Adrenal gland (tissue), 12 donors: ENCODE data around the gene KCNJ4. TPM values are rescaled to one million over a fixed set of nuclear protein-coding genes. Genes with fewer than 3 reads are reported as not detected.

ENCODE experiments used
- DNase-seq, 7 donors: peaks; one replicate each; pipeline ENCODE4 v3.0.0-alpha.2; 2019 to 2020
- H3K27ac ChIP-seq, 5 donors: fragments of 200-600 bp; sonication (generic) in 4 of 5; 1 replicate in 3 of 5; 2 replicates in 2 of 5; pipeline versions ENCODE4 v1.5.1 to v1.8.0; 2016 to 2020; ENCODE audit warnings: mild to moderate bottlenecking in 1 of 5
- H3K27me3 ChIP-seq: fragments of 200-600 bp; 2 replicates; pipeline ENCODE4 v1.8.0; 2021
- H3K36me3 ChIP-seq, 2 donors: fragments of 200-600 bp; replicated peaks in 1 of 2; 1 replicate in 1 of 2; 2 replicates in 1 of 2; pipeline versions ENCODE4 v1.5.1 to v1.8.0; 2018 to 2022
- H3K4me1 ChIP-seq, 2 donors: fragments of 200-600 bp; replicated peaks in 1 of 2; 1 replicate in 1 of 2; 2 replicates in 1 of 2; pipeline versions ENCODE4 v1.5.1 to v1.8.0; 2018 to 2021
- H3K4me3 ChIP-seq, 4 donors: fragments of 200-600 bp; sonication (generic) in 3 of 4; one replicate each; pipeline ENCODE4 v1.5.1; 2016 to 2018
- H3K9me3 ChIP-seq, 3 donors: fragments of 200-600 bp; sonication (generic) in 1 of 3; replicated peaks in 1 of 3; 1 replicate in 2 of 3; 2 replicates in 1 of 3; pipeline versions ENCODE4 v1.5.1 to v1.8.0; 2016 to 2021
- POLR2A ChIP-seq, 2 donors: fragments of 450-650 bp; IDR thresholded peaks; one replicate each; pipeline ENCODE4 v1.6.1; 2017; ENCODE audit warnings: antibody characterized with exemption in 2 of 2, mild to moderate bottlenecking in 2 of 2, moderate library complexity in 1 of 2
- WGBS, 4 donors: extraction: QIAGEN DNeasy Blood & Tissue Kit in 2 of 4; methylation state at CpG; one replicate each; pipeline versions ENCODE4 v1.1.5 to v1.1.7; 2013 to 2017; 5-methylcytosine and 5-hydroxymethylcytosine counted together
- intact Hi-C, 2 donors: fragments of 100-400 bp; cut with DNase I; formaldehyde crosslinking; loops; one replicate each; pipeline versions ENCODE4 v1.14.1 to v1.15.0; 2022 to 2023
- polyA plus RNA-seq, 3 donors: library from polyadenylated mRNA; stranded (reverse); fragments of 200-250 nt in 2 of 3; fragments of 350-450 nt in 1 of 3; fragmentation: Illumina TruSeq in 1 of 3; extraction: RNeasy Lipid Tissue Mini Kit (QIAGEN cat#74804) in 1 of 3; gene quantifications; one replicate each; pipeline ENCODE4 v1.2.3, GENCODE V29; 2013 to 2014
- total RNA-seq, 9 donors: library from RNA; depleted of rRNA in 4 of 9; stranded (reverse); fragments of >200 nt in 4 of 9; fragments of 120-200 nt in 1 of 9; fragmentation: NEBNext Ultra II Directional in 1 of 9; extraction: Animal tissue kit (Norgen Biotek cat#: 25700) in 1 of 9; gene quantifications; one replicate each; pipeline versions ENCODE4 v1.1.0 to v1.2.4, GENCODE V29; 2013 to 2023
- TF ChIP-seq, protein P1 (sequence below), 6 experiments: fragments of 450-650 bp in 4 of 6; fragments of 200-600 bp in 2 of 6; sonication (generic) in 1 of 6; IDR thresholded peaks; 1 replicate in 5 of 6; 2 replicates in 1 of 6; pipeline versions ENCODE4 v1.5.1 to v1.8.0; 2016 to 2021; ENCODE audit warnings: antibody characterized with exemption in 6 of 6, mild to moderate bottlenecking in 2 of 6, moderate library complexity in 1 of 6
- donor health status: healthy with polysubstance abuse.
- donor health status: Bipolar disorder and iron deficiency.
- donor health status: DM: yes; HTN: yes; CAD: no.
- donor health status: DM: no; HTN: no; CAD: no.
- donor health status: DM: no; HTN: no; CAD: no.
- donor health status: DM: yes; HTN: yes; CAD: no.

The KCNJ4 gene
- total and polyA plus RNA-seq, 12 donors = 0.07 to 0.56 (median 0.28) TPM; not detected in 5

DNA sequence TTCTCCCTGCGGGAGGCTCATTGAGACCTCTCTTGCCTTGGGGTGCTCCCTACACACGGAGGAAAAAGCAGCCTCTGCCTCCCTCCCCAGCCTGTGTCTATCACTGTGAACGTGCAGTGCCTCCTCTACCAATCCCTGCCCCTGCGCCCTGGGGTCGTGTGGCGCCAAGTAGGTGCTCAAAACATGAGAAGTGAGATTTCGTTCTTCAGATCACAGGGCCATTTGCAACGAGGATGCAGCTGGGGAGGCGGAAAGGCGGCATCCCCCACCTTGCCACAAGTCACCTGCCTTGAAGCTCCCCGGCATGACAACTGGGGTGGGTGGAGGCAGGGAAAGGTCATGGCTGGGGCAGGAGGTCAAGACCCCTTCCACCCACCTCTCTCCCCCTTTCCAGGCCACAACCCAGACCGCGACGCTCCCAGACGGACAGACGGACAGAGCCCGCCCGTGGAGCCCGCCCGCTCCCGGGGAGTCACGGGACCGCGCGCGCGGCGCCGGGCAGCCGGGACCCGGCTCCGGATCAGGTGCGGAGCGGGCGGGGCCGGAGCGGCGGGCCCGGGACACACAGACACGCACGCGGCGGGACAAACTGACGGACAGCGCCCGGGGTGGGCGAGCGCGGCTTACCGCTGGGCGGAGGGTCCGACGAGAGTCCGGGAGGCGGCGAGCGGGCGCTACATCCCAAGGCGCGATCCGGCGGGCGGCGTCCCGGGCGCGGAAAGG is 485 bp downstream of the KCNJ4 start:
- intact Hi-C loops = no loop called here
- H3K9me3 ChIP-seq = no peaks in the 10 kb centered on the region
- no peaks in the 10 kb centered on the region for H3K36me3 ChIP-seq
- WGBS, 4 donors = 8 to 40% (median 13%) methylated on average over 7 to 67 of the region's 67 CpGs
- H3K27ac ChIP-seq = no peak overlapping the region
- H3K27me3 ChIP-seq = peaks cover 26% of the 10 kb centered on the region
- no peak for DNase-seq
- H3K4me3 ChIP-seq = peak overlapping the region in 1 of 4 donors; percentile 65
- peaks cover 0 to 8% of the 10 kb centered on the region in 2 donors for H3K4me1 ChIP-seq
- no peak for TF ChIP-seq POLR2A (IDR thresholded peaks at IDR 0.05)
- TF ChIP-seq, protein P1, sequence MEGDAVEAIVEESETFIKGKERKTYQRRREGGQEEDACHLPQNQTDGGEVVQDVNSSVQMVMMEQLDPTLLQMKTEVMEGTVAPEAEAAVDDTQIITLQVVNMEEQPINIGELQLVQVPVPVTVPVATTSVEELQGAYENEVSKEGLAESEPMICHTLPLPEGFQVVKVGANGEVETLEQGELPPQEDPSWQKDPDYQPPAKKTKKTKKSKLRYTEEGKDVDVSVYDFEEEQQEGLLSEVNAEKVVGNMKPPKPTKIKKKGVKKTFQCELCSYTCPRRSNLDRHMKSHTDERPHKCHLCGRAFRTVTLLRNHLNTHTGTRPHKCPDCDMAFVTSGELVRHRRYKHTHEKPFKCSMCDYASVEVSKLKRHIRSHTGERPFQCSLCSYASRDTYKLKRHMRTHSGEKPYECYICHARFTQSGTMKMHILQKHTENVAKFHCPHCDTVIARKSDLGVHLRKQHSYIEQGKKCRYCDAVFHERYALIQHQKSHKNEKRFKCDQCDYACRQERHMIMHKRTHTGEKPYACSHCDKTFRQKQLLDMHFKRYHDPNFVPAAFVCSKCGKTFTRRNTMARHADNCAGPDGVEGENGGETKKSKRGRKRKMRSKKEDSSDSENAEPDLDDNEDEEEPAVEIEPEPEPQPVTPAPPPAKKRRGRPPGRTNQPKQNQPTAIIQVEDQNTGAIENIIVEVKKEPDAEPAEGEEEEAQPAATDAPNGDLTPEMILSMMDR (IDR thresholded peaks at IDR 0.05) = no peak

DNA sequence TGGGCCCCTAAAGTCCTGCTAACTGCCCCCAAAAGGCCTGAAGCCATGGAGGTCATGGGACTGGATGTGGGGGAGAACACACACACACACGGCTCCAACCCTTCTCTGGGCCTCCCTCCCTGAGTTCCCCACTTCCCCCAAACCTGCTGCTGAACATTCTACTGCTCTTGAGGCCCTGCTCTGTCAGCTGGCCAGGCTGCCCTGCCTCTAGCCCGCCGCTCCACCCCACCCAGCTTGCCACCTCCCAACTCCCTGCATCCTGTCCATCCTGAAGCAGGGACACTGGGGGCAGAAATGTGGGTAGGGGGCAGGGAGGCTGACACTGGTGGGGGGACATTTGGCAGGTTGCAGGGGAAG is 1.0 kb downstream of the KCNJ4 start:
- no peaks in the 10 kb centered on the region for H3K9me3 ChIP-seq
- H3K27me3 ChIP-seq = peaks cover 20% of the 10 kb centered on the region
- 57 to 76% (median 64%) methylated on average over 3 of the region's 3 CpGs for WGBS, 4 donors
- intact Hi-C loops = no loop called here
- no peak for DNase-seq
- TF ChIP-seq, protein P1 (IDR thresholded peaks at IDR 0.05) = no peak
- no peak for TF ChIP-seq POLR2A (IDR thresholded peaks at IDR 0.05)
- H3K27ac ChIP-seq = no peak overlapping the region
- no peak overlapping the region for H3K4me3 ChIP-seq
- no peaks in the 10 kb centered on the region for H3K36me3 ChIP-seq
- peaks cover 0 to 8% of the 10 kb centered on the region in 2 donors for H3K4me1 ChIP-seq

DNA sequence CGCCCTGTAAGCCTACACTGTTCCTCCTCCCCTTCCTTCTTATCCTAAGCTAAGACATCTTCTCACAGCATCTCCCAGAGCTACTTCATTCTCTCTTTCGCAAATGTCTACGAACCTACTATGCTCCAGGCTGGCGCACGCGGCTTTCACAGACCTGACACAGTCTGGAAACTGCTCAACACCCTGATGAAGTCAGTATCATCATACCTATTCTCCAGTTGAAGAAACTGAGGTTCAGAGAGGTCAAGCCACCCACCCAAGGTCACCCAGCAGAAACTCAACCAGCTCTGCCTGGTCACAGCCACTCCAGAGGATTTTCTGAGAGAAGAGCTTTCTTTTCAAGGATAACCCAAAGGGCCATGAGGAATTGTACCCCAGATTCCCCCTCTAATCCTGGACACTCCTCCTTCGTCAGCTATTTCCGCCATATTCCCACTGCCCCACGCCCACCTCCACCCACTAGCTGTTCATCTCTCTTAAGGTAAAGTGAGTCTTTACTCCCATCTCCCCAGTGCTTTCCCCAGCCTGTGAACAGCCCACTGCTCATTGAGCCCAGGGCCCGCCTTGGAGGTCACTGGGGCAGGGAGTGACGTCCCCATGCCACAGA is 1.8 kb downstream of the KCNJ4 start:
- intact Hi-C loops = no loop called here
- Histone ChIP-seq H3K27ac (no peak overlapping the region), H3K4me3 (no peak overlapping the region), H3K36me3 (no peaks in the 10 kb centered on the region), H3K4me1 (peaks cover 0 to 8% of the 10 kb centered on the region in 2 donors), H3K27me3 (peaks cover 20% of the 10 kb centered on the region), H3K9me3 (no peaks in the 10 kb centered on the region)
- TF ChIP-seq POLR2A (IDR thresholded peaks at IDR 0.05) = no peak
- TF ChIP-seq, protein P1 (IDR thresholded peaks at IDR 0.05) = no peak
- no peak for DNase-seq
- 78 to 90% (median 84%) methylated on average over 10 to 11 of the region's 11 CpGs for WGBS, 4 donors

DNA sequence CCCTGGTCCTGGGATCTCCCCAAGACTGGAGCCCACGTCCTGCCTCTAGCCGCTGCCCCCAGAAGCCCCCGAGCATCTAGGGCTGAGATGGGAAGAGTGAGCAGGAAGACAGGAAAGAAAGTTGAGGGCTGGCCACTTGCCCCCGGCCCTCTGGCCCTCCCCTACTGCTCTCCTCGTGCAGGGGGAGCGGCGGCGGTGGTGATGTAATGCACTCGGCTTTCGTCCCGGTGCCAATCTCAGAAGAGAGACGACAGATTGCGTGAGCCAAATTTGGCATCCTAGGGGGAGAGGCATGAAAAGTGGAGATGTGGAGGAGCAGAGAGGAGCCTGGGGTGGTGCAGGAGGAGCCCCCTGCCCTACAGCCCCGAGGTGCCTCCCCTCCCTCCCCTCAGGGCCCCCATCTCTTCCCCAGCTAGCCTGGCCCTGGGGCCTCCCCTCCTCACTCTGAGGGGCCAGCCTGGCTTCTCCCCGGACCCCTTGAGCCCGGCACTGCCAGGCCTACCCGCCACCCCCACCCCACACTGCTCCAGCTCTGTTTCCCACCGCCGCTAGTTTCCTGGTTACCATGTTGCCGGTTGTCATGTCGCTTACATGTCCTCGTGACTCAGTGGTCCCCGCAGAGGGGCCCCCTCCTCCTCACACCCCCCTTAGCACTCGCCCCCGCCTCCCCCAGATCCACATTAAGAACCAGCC is 2.5 kb downstream of the KCNJ4 start:
- TF ChIP-seq POLR2A (IDR thresholded peaks at IDR 0.05) = no peak
- TF ChIP-seq, protein P1 (IDR thresholded peaks at IDR 0.05) = no peak
- no peak overlapping the region for H3K27ac ChIP-seq
- no peak overlapping the region for H3K4me3 ChIP-seq
- no peaks in the 10 kb centered on the region for H3K9me3 ChIP-seq
- intact Hi-C loops = no loop called here
- peaks cover 20% of the 10 kb centered on the region for H3K27me3 ChIP-seq
- peak in 2 of 7 donors; percentile 40 to 44 for DNase-seq
- H3K36me3 ChIP-seq = no peaks in the 10 kb centered on the region
- peaks cover 0 to 8% of the 10 kb centered on the region in 2 donors for H3K4me1 ChIP-seq
- WGBS, 4 donors = 43 to 57% (median 47%) methylated on average over 19 to 25 of the region's 25 CpGs
